GM12878 (cell line): Measurements from ENCODE around the gene SZRD1. TPM values are rescaled to one million over a fixed set of nuclear protein-coding genes. Genes with fewer than 3 reads are reported as not detected.

Source experiments
- ATAC-seq: fragments of 200-7000 bp; cut with Tn5 transposase; 3 replicates; pipeline ENCODE4 v1.9.1; 2020; ENCODE audit warnings: mild to moderate bottlenecking, moderate library complexity
- BruUV-seq: library from RNA; stranded (reverse); fragments of 400-500 nt; replicated peaks from 2 replicates; lab custom pipeline; 2021; lab: Mats Ljungman, UMichigan
- CTCF ChIA-PET: fragments of 300-600 bp; sonication (Branson Sonifier 250); formaldehyde crosslinking; extraction: SDS; loops from one replicate; lab custom pipeline; 2021; ENCODE audit warnings: inconsistent platforms; lab: Yijun Ruan, JAX
- POLR2A ChIA-PET: fragments of 350-600 bp; formaldehyde crosslinking; extraction: SDS; loops from one replicate; lab custom pipeline; 2021; ENCODE audit warnings: inconsistent platforms; lab: Charles Lee
- RAD21 ChIA-PET: fragments of 300-600 bp; sonication (Branson Sonifier 250); formaldehyde crosslinking; loops from one replicate; lab custom pipeline; 2023; ENCODE audit warnings: antibody characterized with exemption; ENCODE audit not compliant: unreplicated experiment; lab: Charles Lee
- SMC1A ChIA-PET: fragments of 300-600 bp; sonication (Branson Sonifier 250); formaldehyde crosslinking; loops from one replicate; lab custom pipeline; 2023; ENCODE audit not compliant: unreplicated experiment, uncharacterized antibody; lab: Charles Lee
- DNase-seq: peaks from one replicate; pipeline ENCODE4 v3.0.0-alpha.2; 2011; ENCODE audit warnings: low read depth, low spot score
- FAIRE-seq: peaks from 3 replicates; lab custom pipeline; 2011; peaks lifted over from hg19 to GRCh38; lab: Jason Lieb, UNC
- H2AFZ ChIP-seq: 2 replicates; pipeline ENCODE4 v1.6.0; 2011; ENCODE audit warnings: low read depth, low read length, control low read depth; ENCODE audit not compliant: control insufficient read depth
- H3K27ac ChIP-seq: 2 replicates; pipeline ENCODE4 v1.5.1; 2011; ENCODE audit warnings: control low read depth; ENCODE audit not compliant: control insufficient read depth, insufficient read depth
- H3K27me3 ChIP-seq, 2 experiments: replicated peaks in 1 of 2; 2 replicates each; pipeline versions ENCODE4 v1.6.0 to v1.6.1; 2011; ENCODE audit warnings: low read length in 1 of 2; ENCODE audit not compliant: control insufficient read depth in 2 of 2, insufficient read depth in 2 of 2
- H3K36me3 ChIP-seq, 2 experiments: 2 replicates each; pipeline ENCODE4 v1.5.1; 2011; ENCODE audit warnings: low read length in 1 of 2; ENCODE audit not compliant: control insufficient read depth in 2 of 2, insufficient read depth in 2 of 2
- H3K4me1 ChIP-seq: 2 replicates; pipeline ENCODE4 v1.6.1; 2011; ENCODE audit warnings: mild to moderate bottlenecking, low read length, moderate library complexity, mixed read lengths; ENCODE audit not compliant: control insufficient read depth, insufficient read depth
- H3K4me2 ChIP-seq: 2 replicates; pipeline ENCODE4 v1.6.0; 2011; ENCODE audit warnings: control low read depth; ENCODE audit not compliant: control insufficient read depth, insufficient read depth
- H3K4me3 ChIP-seq: fragments of 200-600 bp; sonication (generic); 2 replicates; pipeline ENCODE4 v1.5.1; 2016
- H3K79me2 ChIP-seq: 2 replicates; pipeline ENCODE4 v1.6.0; 2011; ENCODE audit warnings: low read length; ENCODE audit not compliant: control insufficient read depth, insufficient read depth
- H3K9ac ChIP-seq: 2 replicates; pipeline ENCODE4 v1.8.0; 2011; ENCODE audit warnings: low read length, control low read depth, mixed read lengths; ENCODE audit not compliant: control insufficient read depth, insufficient read depth
- H3K9me3 ChIP-seq: replicated peaks from 3 replicates; pipeline ENCODE4 v1.5.1; 2011; ENCODE audit warnings: mild to moderate bottlenecking, low read length; ENCODE audit not compliant: control insufficient read depth, insufficient read depth
- H4K20me1 ChIP-seq: 2 replicates; pipeline ENCODE4 v1.6.0; 2011; ENCODE audit not compliant: control insufficient read depth, insufficient read depth
- BCL3 ChIP-seq: IDR thresholded peaks from 2 replicates; pipeline ENCODE4 v1.6.1; 2011; ENCODE audit warnings: borderline replicate concordance, low read depth, mild to moderate bottlenecking, moderate library complexity, low read length; ENCODE audit not compliant: insufficient read depth, poor library complexity, severe bottlenecking
- CEBPZ ChIP-seq: fragments of 150-350 bp; IDR thresholded peaks from 2 replicates; pipeline ENCODE4 v1.6.1; 2016; ENCODE audit warnings: low read depth, low read length
- CHD1 ChIP-seq: IDR thresholded peaks from 2 replicates; pipeline ENCODE4 v1.6.1; 2012; ENCODE audit warnings: low read depth, low read length, improper control_type of control experiment
- CHD2 ChIP-seq: IDR thresholded peaks from 2 replicates; pipeline ENCODE4 v1.6.1; 2011; ENCODE audit warnings: low read depth, low read length, improper control_type of control experiment, borderline replicate concordance
- EP300 ChIP-seq, 2 experiments: fragments of 150-350 bp in 1 of 2; IDR thresholded peaks; 2 replicates each; pipeline ENCODE4 v1.6.1; 2011 to 2012; ENCODE audit warnings: low read depth in 2 of 2, low read length in 2 of 2, borderline replicate concordance in 1 of 2, improper control_type of control experiment in 1 of 2, inconsistent platforms in 1 of 2; ENCODE audit not compliant: control insufficient read depth in 1 of 2
- ETV6 ChIP-seq, 2 experiments: fragments of 450-650 bp in 1 of 2; IDR thresholded peaks in 1 of 2; conservative IDR thresholded peaks in 1 of 2; 2 replicates each; pipeline ENCODE4 v1.6.1; 2014; ENCODE audit warnings: antibody characterized with exemption in 1 of 2, borderline replicate concordance in 1 of 2, low read depth in 1 of 2, mild to moderate bottlenecking in 1 of 2, moderate library complexity in 1 of 2
- FOXK2 ChIP-seq: fragments of 450-650 bp; IDR thresholded peaks from 2 replicates; pipeline ENCODE4 v1.6.1; 2017; ENCODE audit warnings: mild to moderate bottlenecking, moderate library complexity
- KLF5 ChIP-seq: fragments of 450-650 bp; IDR thresholded peaks from 2 replicates; pipeline ENCODE4 v1.6.1; 2014; ENCODE audit warnings: mild to moderate bottlenecking; ENCODE audit not compliant: partially characterized antibody
- MEF2A ChIP-seq: IDR thresholded peaks from 2 replicates; pipeline ENCODE4 v1.6.1; 2011; ENCODE audit warnings: low read depth, mild to moderate bottlenecking, low read length, moderate library complexity; ENCODE audit not compliant: insufficient read depth
- MLLT1 ChIP-seq: fragments of 450-650 bp; IDR thresholded peaks from 2 replicates; pipeline ENCODE4 v1.6.1; 2016; ENCODE audit warnings: mild to moderate bottlenecking
- MTA3 ChIP-seq: IDR thresholded peaks from 2 replicates; pipeline ENCODE4 v1.6.1; 2012; ENCODE audit warnings: low read length, inconsistent platforms, borderline replicate concordance
- STAT1 ChIP-seq: fragments of 450-650 bp; conservative IDR thresholded peaks from 2 replicates; pipeline ENCODE4 v1.6.1; 2014; ENCODE audit warnings: antibody characterized with exemption, mild to moderate bottlenecking
- WGBS: methylation state at CpG from one replicate; pipeline ENCODE4 v1.1.6; 2016; ENCODE audit warnings: low lambda C conversion rate; ENCODE audit not compliant: insufficient replicate concordance, insufficient coverage; ENCODE audit errors: missing lambda C conversion rate; 5-methylcytosine and 5-hydroxymethylcytosine counted together
- in situ Hi-C: fragments of 300-500 bp; cut with MboI; formaldehyde crosslinking; loops from 9 replicates; pipeline ENCODE4 v1.14.3; 2018; ENCODE audit warnings: mixed read lengths
- intact Hi-C: fragments of 100-400 bp; cut with micrococcal nuclease; formaldehyde crosslinking; loops from one replicate; pipeline ENCODE4 v1.14.2; 2022; ENCODE audit not compliant: unreplicated experiment
- polyA plus RNA-seq, 11 experiments: library from polyadenylated mRNA; depleted of rRNA in 4 of 11; unstranded in 6 of 11; stranded (reverse) in 5 of 11; fragments of >200 nt; fragmentation: Nextera tagmentation in 4 of 11; fragmentation: Illumina TruSeq in 1 of 11; extraction: Ambion mirVana in 4 of 11; extraction: Trizol in 1 of 11; gene quantifications; 1 replicate in 1 of 11; 2 replicates in 10 of 11; pipeline versions ENCODE4 v1.2.1 to v1.2.3, GENCODE V29; 2011 to 2016; ENCODE audit warnings: inconsistent platforms in 2 of 11, missing spikeins in 2 of 11, low read depth in 1 of 11
- total RNA-seq, 4 experiments: library from RNA; depleted of rRNA in 3 of 4; stranded (reverse); fragments of >200 nt in 3 of 4; fragmentation: Illumina TruSeq in 1 of 4; extraction: Trizol in 1 of 4; gene quantifications; 2 replicates each; pipeline versions ENCODE4 v1.2.1 to v1.2.3, GENCODE V29; 2013 to 2021
- TF ChIP-seq, protein P1 (sequence below): fragments of 450-650 bp; formaldehyde crosslinking; IDR thresholded peaks from 2 replicates; pipeline ENCODE4 v1.5.0; 2022; ENCODE audit warnings: mild to moderate bottlenecking, missing genetic modification characterization

The SZRD1 gene
- total and polyA plus RNA-seq, 10 of the 15 experiments (the other 5 are each of a cell fraction or from before 2014, with no cell fraction given): 5.6 to 213 (median 113) TPM

- Histone ChIP-seq H3K36me3 (no peaks in the 10 kb centered on the region), H3K4me1 (peaks cover 18% of the 10 kb centered on the region), H3K9me3 (no peaks in the 10 kb centered on the region), H3K4me2 (peak overlapping the region; percentile 36), H3K4me3 (no peak overlapping the region; the same call in 1 of the 2 replicates), H3K79me2 (no peaks in the 10 kb centered on the region), H3K27ac (no peak overlapping the region), H2AFZ (no peak overlapping the region), H4K20me1 (no peaks in the 10 kb centered on the region), H3K27me3 (no peaks in the 10 kb centered on the region), H3K9ac (no peak overlapping the region)
- WGBS: 29% methylated on average over 7 of the region's 7 CpGs
- in situ Hi-C loops: no loop called here
- intact Hi-C loops: no loop called here
- FAIRE-seq: no peak
- peak; percentile 51 for ATAC-seq
- ChIA-PET RAD21 (interaction anchor here (1.2 to 2.7 kb wide), 5 partner anchors 12 to 53 kb away, joined by 3 to 14 read pairs (median 9); partner anchors contain the start of genes NECAP2 and SZRD1), SMC1A (interaction anchor here (0.7 to 2.3 kb wide), 7 partner anchors 19 to 69 kb away, joined by 3 to 13 read pairs (median 3); partner anchors contain the start of genes FBXO42 and NECAP2), CTCF (interaction anchor here (1.1 to 1.7 kb wide), 3 partner anchors 12 to 33 kb away, joined by 3 to 12 read pairs (median 4); partner anchors contain the start of gene NECAP2), POLR2A (interaction anchor here (0.7 to 1.8 kb wide), 4 partner anchors 20 to 53 kb away, joined by 3 to 7 read pairs (median 4); partner anchors contain the start of genes NECAP2 and SZRD1)
- BruUV-seq: no TSS peak
- DNase-seq: no peak
- no peak for TF ChIP-seq CHD2
- TF ChIP-seq STAT1: no peak
- TF ChIP-seq ETV6 (conservative IDR thresholded peaks at IDR 0.05 in 1 of 2, IDR thresholded peaks at IDR 0.05 in 1 of 2; ENCODE audit: borderline replicate concordance in 1 of 2, low read depth in 1 of 2): no peak
- no peak for TF ChIP-seq EP300 (IDR thresholded peaks at IDR 0.05; ENCODE audit: borderline replicate concordance in 1 of 2, control insufficient read depth in 1 of 2, low read depth in 2 of 2, low read length in 2 of 2)
- no peak for TF ChIP-seq CHD1
- TF ChIP-seq, protein P1, sequence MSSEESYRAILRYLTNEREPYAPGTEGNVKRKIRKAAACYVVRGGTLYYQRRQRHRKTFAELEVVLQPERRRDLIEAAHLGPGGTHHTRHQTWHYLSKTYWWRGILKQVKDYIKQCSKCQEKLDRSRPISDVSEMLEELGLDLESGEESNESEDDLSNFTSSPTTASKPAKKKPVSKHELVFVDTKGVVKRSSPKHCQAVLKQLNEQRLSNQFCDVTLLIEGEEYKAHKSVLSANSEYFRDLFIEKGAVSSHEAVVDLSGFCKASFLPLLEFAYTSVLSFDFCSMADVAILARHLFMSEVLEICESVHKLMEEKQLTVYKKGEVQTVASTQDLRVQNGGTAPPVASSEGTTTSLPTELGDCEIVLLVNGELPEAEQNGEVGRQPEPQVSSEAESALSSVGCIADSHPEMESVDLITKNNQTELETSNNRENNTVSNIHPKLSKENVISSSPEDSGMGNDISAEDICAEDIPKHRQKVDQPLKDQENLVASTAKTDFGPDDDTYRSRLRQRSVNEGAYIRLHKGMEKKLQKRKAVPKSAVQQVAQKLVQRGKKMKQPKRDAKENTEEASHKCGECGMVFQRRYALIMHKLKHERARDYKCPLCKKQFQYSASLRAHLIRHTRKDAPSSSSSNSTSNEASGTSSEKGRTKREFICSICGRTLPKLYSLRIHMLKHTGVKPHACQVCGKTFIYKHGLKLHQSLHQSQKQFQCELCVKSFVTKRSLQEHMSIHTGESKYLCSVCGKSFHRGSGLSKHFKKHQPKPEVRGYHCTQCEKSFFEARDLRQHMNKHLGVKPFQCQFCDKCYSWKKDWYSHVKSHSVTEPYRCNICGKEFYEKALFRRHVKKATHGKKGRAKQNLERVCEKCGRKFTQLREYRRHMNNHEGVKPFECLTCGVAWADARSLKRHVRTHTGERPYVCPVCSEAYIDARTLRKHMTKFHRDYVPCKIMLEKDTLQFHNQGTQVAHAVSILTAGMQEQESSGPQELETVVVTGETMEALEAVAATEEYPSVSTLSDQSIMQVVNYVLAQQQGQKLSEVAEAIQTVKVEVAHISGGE: no peak
- no peak for TF ChIP-seq MLLT1
- no peak for TF ChIP-seq KLF5
- no peak for TF ChIP-seq MEF2A
- no peak for TF ChIP-seq FOXK2
- no peak for TF ChIP-seq CEBPZ
- no peak for TF ChIP-seq BCL3
- no peak for TF ChIP-seq MTA3
Observed at GRCh38 chr1:16421201-16421600, 54.2 kb downstream of the SZRD1 start.
